ENCODE measurements around the gene XYLT1. TPM values are rescaled to one million over a fixed set of nuclear protein-coding genes. Genes with fewer than 3 reads are reported as not detected.
A peak's percentile ranks its signal among the peaks of the same experiment; 100 is the strongest.

The XYLT1 gene
- polyA plus RNA-seq, 1 donor from 2014 or later = 3.3 TPM

DNA sequence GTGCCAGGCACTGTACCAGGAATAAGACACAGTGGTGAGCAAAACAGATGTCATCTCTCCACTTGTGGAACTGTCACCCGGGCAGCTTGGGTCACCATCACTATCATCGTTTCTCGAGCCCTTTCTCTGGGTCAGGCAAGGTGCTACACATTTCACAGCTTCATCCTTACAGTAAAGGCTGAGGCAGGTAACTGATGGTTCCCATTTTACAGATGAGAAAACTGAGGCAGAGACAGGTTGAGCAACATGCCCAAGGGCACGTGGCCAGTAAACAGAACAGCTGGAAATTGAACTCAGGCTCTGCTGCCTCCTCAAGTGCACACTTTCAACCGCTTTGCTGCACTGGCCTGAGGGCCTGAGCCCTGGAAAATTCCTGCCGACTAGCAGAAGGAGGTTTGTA is 294.6 kb downstream of the XYLT1 start:
- no peaks in the 10 kb centered on the region for H3F3A ChIP-seq (ENCODE audit: insufficient read depth, low read length, poor library complexity, severe bottlenecking)
- H3K79me2 ChIP-seq (replicated peaks; ENCODE audit: insufficient read depth, low read length) = no peaks in the 10 kb centered on the region
- H3K27me3 ChIP-seq (ENCODE audit: insufficient read depth, low read depth, low read length) = no peaks in the 10 kb centered on the region
- no peak overlapping the region for H3K4me2 ChIP-seq (ENCODE audit: low read length)
- H3K9me2 ChIP-seq (ENCODE audit: insufficient read depth, low read length) = no peaks in the 10 kb centered on the region
- peak overlapping the region; percentile 75 for H3K27ac ChIP-seq (ENCODE audit: low read length)
- no peak overlapping the region for H3K9ac ChIP-seq (ENCODE audit: low read length)
- H2AFZ ChIP-seq (ENCODE audit: low read depth, low read length) = no peak overlapping the region
- H3K36me3 ChIP-seq (ENCODE audit: insufficient read depth, low read length) = no peaks in the 10 kb centered on the region
- no peaks in the 10 kb centered on the region for H3K9me3 ChIP-seq (ENCODE audit: low read length)
- no peak for TF ChIP-seq MXI1 (conservative IDR thresholded peaks at IDR 0.05; ENCODE audit: poor library complexity, severe bottlenecking)
- TF ChIP-seq POLR2AphosphoS5 (IDR thresholded peaks at IDR 0.05) = no peak
- no peak for TF ChIP-seq EZH2 (IDR thresholded peaks at IDR 0.05; ENCODE audit: borderline replicate concordance, insufficient read depth, low read length, poor library complexity, severe bottlenecking)
- TF ChIP-seq, protein P1, sequence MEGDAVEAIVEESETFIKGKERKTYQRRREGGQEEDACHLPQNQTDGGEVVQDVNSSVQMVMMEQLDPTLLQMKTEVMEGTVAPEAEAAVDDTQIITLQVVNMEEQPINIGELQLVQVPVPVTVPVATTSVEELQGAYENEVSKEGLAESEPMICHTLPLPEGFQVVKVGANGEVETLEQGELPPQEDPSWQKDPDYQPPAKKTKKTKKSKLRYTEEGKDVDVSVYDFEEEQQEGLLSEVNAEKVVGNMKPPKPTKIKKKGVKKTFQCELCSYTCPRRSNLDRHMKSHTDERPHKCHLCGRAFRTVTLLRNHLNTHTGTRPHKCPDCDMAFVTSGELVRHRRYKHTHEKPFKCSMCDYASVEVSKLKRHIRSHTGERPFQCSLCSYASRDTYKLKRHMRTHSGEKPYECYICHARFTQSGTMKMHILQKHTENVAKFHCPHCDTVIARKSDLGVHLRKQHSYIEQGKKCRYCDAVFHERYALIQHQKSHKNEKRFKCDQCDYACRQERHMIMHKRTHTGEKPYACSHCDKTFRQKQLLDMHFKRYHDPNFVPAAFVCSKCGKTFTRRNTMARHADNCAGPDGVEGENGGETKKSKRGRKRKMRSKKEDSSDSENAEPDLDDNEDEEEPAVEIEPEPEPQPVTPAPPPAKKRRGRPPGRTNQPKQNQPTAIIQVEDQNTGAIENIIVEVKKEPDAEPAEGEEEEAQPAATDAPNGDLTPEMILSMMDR (IDR thresholded peaks at IDR 0.05; ENCODE audit: poor library complexity, severe bottlenecking) = no peak
- no peak for TF ChIP-seq EP300 (conservative IDR thresholded peaks at IDR 0.05; ENCODE audit: poor library complexity, severe bottlenecking)
- TF ChIP-seq, protein P2, sequence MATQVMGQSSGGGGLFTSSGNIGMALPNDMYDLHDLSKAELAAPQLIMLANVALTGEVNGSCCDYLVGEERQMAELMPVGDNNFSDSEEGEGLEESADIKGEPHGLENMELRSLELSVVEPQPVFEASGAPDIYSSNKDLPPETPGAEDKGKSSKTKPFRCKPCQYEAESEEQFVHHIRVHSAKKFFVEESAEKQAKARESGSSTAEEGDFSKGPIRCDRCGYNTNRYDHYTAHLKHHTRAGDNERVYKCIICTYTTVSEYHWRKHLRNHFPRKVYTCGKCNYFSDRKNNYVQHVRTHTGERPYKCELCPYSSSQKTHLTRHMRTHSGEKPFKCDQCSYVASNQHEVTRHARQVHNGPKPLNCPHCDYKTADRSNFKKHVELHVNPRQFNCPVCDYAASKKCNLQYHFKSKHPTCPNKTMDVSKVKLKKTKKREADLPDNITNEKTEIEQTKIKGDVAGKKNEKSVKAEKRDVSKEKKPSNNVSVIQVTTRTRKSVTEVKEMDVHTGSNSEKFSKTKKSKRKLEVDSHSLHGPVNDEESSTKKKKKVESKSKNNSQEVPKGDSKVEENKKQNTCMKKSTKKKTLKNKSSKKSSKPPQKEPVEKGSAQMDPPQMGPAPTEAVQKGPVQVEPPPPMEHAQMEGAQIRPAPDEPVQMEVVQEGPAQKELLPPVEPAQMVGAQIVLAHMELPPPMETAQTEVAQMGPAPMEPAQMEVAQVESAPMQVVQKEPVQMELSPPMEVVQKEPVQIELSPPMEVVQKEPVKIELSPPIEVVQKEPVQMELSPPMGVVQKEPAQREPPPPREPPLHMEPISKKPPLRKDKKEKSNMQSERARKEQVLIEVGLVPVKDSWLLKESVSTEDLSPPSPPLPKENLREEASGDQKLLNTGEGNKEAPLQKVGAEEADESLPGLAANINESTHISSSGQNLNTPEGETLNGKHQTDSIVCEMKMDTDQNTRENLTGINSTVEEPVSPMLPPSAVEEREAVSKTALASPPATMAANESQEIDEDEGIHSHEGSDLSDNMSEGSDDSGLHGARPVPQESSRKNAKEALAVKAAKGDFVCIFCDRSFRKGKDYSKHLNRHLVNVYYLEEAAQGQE (IDR thresholded peaks at IDR 0.05; ENCODE audit: borderline replicate concordance) = no peak
- no peak for TF ChIP-seq TAF1 (IDR thresholded peaks at IDR 0.05; ENCODE audit: low read depth)
- TF ChIP-seq SMC3 (conservative IDR thresholded peaks at IDR 0.05; ENCODE audit: poor library complexity) = no peak
- TF ChIP-seq RAD21 (conservative IDR thresholded peaks at IDR 0.05) = no peak
- no peak overlapping the region for H3K4me3 ChIP-seq (ENCODE audit: low read length)
- no peaks in the 10 kb centered on the region for H4K20me1 ChIP-seq (ENCODE audit: insufficient read depth)

DNA sequence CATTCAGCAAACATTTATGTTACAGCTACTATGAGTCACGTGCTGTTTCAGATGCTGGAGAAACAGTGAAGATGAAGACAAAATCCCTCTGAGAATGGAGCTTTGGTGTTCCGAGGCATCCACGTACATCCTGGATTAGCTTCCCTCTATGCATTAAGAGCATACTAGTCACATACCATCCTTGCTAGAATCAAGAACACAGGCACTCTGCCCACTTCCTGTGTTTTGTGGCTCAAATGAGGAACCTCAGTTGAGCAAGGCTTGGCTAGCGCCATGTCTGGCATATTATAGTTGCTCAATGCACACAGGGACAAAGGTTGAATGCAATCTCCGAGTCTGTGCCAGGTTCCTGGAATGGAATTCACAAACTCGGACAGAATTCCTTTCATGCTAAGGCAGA is 297.5 kb downstream of the XYLT1 start:
- Histone ChIP-seq H3K36me3 (ENCODE audit: insufficient read depth, low read length) (no peaks in the 10 kb centered on the region), H3F3A (ENCODE audit: insufficient read depth, low read length, poor library complexity, severe bottlenecking) (no peaks in the 10 kb centered on the region), H3K9ac (ENCODE audit: low read length) (no peak overlapping the region), H2AFZ (ENCODE audit: low read depth, low read length) (no peak overlapping the region), H3K9me3 (ENCODE audit: low read length) (no peaks in the 10 kb centered on the region), H3K27ac (ENCODE audit: low read length) (no peak overlapping the region), H3K79me2 (replicated peaks; ENCODE audit: insufficient read depth, low read length) (no peaks in the 10 kb centered on the region), H3K4me3 (ENCODE audit: low read length) (no peak overlapping the region), H3K27me3 (ENCODE audit: insufficient read depth, low read depth, low read length) (no peaks in the 10 kb centered on the region), H3K4me2 (ENCODE audit: low read length) (no peak overlapping the region), H4K20me1 (ENCODE audit: insufficient read depth) (no peaks in the 10 kb centered on the region), H3K9me2 (ENCODE audit: insufficient read depth, low read length) (no peaks in the 10 kb centered on the region)
- TF ChIP-seq EZH2 (IDR thresholded peaks at IDR 0.05; ENCODE audit: borderline replicate concordance, insufficient read depth, low read length, poor library complexity, severe bottlenecking) (no peak), RAD21 (conservative IDR thresholded peaks at IDR 0.05) (no peak), POLR2AphosphoS5 (IDR thresholded peaks at IDR 0.05) (no peak), EP300 (conservative IDR thresholded peaks at IDR 0.05; ENCODE audit: poor library complexity, severe bottlenecking) (no peak), MXI1 (conservative IDR thresholded peaks at IDR 0.05; ENCODE audit: poor library complexity, severe bottlenecking) (no peak), TAF1 (IDR thresholded peaks at IDR 0.05; ENCODE audit: low read depth) (no peak), SMC3 (conservative IDR thresholded peaks at IDR 0.05; ENCODE audit: poor library complexity) (no peak)
- TF ChIP-seq, protein P1 (IDR thresholded peaks at IDR 0.05; ENCODE audit: poor library complexity, severe bottlenecking) = no peak
- TF ChIP-seq, protein P2 (IDR thresholded peaks at IDR 0.05; ENCODE audit: borderline replicate concordance) = no peak
